GM19395 (cell line): ENCODE measurements around the gene ANKS1A.
A peak's percentile ranks its signal among the peaks of the same experiment; 100 is the strongest.
"Not testable (repeated sequence)": the region's sequence is repeated elsewhere in the genome, so short reads cannot be mapped to it uniquely, and the experiment has no call there.

Experiments
- ATAC-seq: cut with Tn5 transposase; IDR thresholded peaks from one replicate; pipeline ENCODE4 v1.9.1; 2021; ENCODE audit warnings: mild to moderate bottlenecking, moderate library complexity; ENCODE audit not compliant: unreplicated experiment

The ANKS1A gene

DNA sequence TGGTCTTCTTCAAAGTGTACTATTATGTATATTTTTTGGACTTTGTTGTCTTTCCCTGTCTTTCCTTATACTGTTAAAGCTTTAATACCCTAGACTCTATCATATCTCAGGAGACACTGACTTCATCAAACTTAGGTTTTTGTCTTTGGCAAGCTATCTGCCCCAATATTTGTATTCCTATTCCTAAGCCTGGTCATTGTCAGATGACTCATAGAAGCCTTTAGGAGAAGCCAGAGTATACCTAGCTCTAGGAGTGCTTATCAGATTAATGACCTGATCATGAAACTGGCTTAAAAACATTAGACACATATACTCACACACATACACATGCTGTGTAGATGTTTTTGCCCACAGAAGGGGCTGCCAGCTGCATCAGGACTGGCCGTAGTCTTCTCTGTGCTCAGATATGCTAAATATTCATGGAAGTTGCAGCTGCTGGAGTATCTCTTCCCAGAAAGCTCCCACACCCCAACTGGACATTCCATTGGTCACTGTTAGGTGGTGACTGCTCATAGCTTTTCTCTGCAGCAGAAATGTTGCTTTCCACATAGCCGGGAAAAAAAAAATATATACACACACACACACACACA, 102.0 kb downstream of the ANKS1A start:
- no peak for ATAC-seq

GRCh38 chr6:34992376-34992775, 103.3 kb downstream of the ANKS1A start:
- no peak for ATAC-seq

- ATAC-seq = no peak
Observed at GRCh38 chr6:34993213-34993612, 104.2 kb downstream of the ANKS1A start.

DNA sequence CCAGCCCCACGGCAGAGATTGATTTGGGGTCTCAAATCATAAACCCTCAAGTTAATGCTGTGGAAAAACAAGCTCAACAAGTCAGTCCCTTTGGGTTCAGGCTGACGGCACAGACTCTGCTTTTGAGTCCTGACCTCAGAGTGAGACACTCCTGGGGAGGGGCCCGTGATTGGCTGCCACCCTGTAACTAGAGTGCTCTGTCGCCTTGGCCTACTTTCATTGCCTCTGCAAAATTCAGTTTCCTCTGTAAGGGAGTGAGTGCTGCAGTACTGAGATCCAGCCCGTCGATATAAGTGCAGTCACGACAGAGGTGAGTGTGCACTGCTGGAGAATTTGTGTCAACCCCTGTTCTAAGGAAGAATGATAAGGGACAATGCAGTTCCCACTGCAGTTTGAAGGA, 105.6 kb downstream of the ANKS1A start:
- ATAC-seq = no peak

DNA sequence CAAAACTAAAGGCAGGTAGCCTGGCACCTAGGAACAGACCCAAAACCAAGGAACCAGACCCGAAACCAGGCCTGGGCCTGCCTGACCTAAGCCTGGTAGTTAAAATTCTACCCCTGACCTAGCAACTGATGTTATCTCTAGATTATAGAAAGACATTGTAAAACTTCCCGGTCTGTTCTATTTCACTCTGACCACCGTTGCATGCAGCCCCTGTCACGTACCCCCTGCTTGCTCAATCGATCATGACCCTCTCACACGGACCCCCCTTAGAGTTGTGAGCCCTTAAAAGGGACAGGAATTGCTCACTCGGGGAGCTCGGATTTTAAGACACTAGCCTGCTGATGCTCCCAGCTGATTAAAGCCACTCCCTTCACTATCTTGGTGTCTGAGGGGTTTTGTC, 109.4 kb downstream of the ANKS1A start:
- ATAC-seq = not testable (repeated sequence)

DNA sequence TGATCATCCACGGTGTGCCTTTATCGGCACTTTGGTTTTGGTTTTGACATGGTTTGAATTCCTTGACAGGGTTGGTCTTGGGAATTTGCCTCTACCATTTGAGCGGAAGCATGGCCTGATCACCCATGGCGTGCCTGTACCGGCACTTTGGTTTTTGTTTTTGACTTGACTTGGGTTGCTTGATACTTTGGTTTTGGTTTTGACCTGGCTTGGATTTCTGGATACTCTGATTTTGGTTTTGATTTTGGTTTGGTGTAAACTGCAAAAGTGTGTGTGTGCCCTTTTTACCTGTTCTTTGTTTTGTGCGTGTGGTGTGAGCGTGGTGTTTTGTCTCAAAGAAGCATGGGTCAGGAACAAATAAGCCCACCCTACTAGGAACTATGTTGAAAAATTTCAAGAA, 110.1 kb downstream of the ANKS1A start:
- ATAC-seq = not testable (repeated sequence)

GRCh38 chr6:34999962-35000361, 110.9 kb downstream of the ANKS1A start:
- ATAC-seq = not testable (repeated sequence)

DNA sequence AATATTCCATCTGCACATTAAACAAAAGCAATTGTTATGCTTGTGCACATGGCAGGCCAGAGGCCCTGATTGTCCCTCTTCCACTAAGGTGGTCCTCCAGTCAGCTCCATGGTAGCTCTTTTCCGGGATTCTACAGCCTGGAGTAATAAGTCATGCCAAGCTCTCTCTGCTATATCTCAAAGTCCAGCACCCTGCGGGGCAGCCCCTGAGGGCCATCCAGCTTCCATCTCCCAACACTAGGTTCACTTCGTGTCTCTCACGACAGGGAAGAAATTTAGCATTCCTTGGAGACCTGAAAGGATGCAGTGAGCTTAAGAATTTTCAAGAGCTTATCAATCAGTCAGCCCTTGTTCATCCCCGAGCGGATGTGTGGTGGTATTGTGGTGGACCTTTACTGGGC, 112.3 kb downstream of the ANKS1A start:
- ATAC-seq = not testable (repeated sequence)

GRCh38 chr6:35003886-35004530, 115.0 kb downstream of the ANKS1A start:
- not testable (repeated sequence) for ATAC-seq

- ATAC-seq = no peak
Observed at GRCh38 chr6:35007016-35007415, 118.0 kb downstream of the ANKS1A start.

- no peak for ATAC-seq
Observed at GRCh38 chr6:35008858-35009257, 119.8 kb downstream of the ANKS1A start.

DNA sequence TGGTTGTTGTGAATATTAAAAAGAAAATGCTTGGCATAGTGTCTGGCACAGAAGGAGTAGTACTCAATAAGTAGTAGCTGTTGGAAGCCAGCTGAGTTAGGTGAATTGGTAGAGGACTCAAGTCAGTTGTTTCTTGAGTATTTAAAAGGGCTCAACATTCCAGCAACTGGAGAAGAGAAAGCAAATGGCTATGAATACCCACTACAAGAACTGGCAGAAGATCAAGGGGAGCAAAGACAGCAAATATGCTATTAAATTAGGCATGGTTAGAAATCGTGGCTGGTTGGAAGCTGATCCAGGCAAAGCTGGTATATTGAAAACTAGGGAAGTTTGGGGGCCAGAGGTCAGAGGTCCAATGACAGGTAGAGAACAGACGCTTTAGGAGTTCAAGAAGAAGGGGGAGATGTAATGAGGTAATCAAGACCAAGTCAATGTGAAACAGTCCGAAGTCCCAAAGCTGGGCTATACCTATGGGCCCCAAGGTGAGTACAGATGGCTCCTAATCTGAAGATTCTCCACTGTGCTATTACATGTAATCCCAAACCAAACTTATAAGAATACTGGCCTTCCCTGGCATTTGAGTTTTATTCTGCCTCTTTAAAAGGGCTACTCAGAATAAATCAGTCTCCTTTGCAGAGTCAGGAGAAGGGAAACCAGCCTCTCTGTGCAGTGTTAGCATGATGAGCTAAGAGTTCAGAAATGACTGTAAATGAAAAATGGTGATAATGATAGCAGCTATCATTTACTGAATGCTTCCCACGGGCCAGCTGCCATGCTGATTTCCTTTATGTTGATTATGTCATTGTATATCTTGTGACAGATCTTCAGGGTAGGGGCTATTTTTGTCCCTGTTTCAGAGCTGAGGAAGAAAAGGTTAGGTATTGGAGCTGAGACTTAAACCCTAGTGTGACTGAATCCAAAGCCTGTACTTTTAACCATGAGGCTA, 122.3 kb downstream of the ANKS1A start:
- ATAC-seq = peak; percentile 63

DNA sequence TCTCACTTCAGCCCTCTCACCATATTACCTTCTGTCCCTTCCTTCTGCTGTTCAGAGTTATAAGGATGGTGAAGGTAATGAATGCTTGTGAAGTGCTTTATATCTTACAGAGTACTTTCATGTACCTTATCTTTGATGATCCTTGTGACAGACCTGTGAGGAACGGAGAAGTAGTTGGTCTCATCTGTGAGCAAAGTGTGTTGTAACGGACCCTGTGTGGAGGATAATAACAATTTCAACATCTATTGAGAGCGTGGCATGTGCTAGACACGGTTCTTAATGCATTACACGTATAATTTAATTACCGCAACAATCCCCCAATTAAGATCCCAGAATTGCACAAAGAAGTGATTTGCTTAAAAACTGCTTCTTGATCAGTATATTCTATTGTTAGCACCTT, 124.6 kb downstream of the ANKS1A start:
- ATAC-seq = no peak

- ATAC-seq = no peak
Observed at GRCh38 chr6:35014341-35014740, 125.3 kb downstream of the ANKS1A start.

DNA sequence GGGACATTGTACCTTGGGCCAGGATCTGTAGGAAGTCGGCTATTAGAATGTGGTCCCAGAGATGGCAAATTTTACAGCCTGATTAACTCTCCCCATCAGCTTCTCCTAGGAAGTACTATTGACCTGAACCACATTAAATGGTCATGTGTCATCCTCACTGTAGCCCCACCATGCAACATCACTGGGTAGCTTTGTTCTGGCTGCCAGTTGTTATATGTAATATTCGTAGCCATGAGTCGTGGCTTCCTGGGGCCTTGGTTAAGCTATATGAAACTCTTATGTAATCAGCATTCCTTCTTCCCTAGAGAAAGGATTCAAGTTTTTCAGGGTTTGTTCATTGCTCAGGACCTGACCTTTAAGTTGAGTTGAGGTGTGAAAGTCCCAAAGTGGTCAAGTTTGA, 125.7 kb downstream of the ANKS1A start:
- no peak for ATAC-seq

DNA sequence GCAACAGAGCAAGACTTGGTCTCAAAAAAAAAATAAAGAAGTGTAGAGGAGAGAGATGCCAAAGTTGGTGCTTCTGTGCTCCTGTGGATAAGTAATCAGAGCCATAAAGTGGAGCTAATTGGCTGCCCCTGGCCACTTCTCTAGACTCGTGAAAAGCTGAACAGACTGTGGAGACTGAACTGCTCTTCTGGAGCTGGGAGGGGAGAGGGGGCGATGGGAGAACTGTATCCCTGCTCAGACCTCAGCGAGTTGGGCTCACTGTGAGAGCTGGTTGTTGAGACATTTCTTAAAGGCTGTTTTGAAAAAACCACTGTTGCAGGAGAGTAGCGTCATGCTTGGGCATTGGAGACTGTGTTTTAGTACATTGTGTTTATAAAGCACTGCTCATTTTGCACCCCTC, 126.4 kb downstream of the ANKS1A start:
- ATAC-seq = no peak

- no peak for ATAC-seq
Observed at GRCh38 chr6:35015996-35016395, 126.9 kb downstream of the ANKS1A start.

DNA sequence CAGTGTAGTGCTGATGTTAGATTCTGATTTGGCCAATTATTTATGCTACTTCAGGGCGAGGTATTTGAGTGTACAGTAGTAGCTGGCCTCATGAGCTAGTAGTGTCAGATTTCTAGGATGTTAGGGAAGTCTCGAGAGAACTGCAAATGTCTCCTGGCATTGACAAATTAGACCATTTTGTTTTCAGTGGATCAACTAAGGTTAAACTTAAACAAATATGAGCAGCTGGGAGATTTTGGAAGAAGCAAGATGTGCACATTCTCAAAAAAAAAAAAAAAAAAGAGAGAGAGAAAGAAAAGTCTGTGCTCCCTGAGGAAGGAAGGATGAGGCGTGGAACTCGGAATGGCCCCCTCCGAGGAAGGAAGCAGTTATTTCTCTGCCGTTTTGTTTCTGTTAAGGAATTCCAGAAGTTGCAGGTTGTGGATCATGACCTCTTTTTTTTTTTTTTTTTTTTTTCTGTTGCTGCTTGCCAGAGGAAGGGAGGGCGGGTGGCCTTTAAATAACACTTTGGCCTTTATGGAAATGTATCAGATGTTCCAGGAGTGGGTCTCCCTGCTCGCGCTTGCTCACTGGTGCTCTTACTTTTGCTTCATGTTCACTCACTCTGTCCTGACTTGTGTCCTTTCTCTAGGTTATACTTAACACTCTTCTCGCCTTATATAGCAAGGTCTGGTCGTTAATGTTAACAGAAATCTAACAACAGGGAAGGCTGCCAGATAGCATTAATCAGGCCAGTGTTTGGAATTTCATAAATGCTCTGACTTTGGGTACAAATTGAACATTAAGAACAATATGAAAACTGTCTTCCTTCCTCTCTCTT, 127.7 kb downstream of the ANKS1A start:
- no peak for ATAC-seq

- ATAC-seq = no peak
Observed at GRCh38 chr6:35017411-35018181, 128.5 kb downstream of the ANKS1A start.

DNA sequence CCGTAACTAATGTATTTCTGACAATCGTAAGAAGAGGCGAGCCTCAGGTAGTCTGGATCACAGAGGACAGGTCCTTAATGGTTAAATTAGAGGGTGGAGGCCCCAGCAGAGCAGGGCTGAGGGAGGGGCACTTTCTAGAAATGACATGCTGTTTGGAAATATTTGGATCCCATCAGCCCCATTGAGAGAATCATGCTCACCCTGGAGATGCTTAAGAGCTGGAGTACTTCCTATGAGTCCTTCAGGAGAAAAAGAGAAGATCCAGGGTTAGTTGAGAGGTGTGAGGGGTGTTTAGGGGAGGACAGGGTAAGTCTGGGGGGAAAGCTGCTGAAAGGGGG, 129.1 kb downstream of the ANKS1A start:
- no peak for ATAC-seq
